WTC11 (cell line): ENCODE measurements around the gene ANGPTL1. TPM values are rescaled to one million over a fixed set of nuclear protein-coding genes. Genes with fewer than 3 reads are reported as not detected.

Experiments
- ATAC-seq: fragments of 200-7000 bp; cut with Tn5 transposase; 2 replicates; pipeline ENCODE4 v1.10.0; 2021; ENCODE audit warnings: mild to moderate bottlenecking, moderate library complexity
- CTCF ChIA-PET: fragments of 300-600 bp; sonication (Branson Sonifier 250); formaldehyde crosslinking; loops from one replicate; lab custom pipeline; 2021; ENCODE audit warnings: antibody characterized with exemption; lab: Charles Lee
- POLR2A ChIA-PET: fragments of 350-600 bp; sonication (Branson Sonifier 250); formaldehyde crosslinking; loops from one replicate; lab custom pipeline; 2021; ENCODE audit warnings: antibody characterized with exemption; lab: Charles Lee
- DNase-seq: peaks from one replicate; pipeline ENCODE4 v3.0.0; 2021; ENCODE audit warnings: low spot score
- H3K27ac Mint-ChIP-seq: 2 replicates; pipeline ENCODE4 v1.8.0; 2021; ENCODE audit warnings: mixed read lengths
- H3K27me3 Mint-ChIP-seq: 2 replicates; pipeline ENCODE4 v1.8.0; 2021; ENCODE audit warnings: low read depth, mild to moderate bottlenecking, moderate library complexity, mixed read lengths
- H3K36me3 Mint-ChIP-seq: 2 replicates; pipeline ENCODE4 v1.8.0; 2021; ENCODE audit warnings: mixed read lengths
- H3K4me1 Mint-ChIP-seq: 2 replicates; pipeline ENCODE4 v1.8.0; 2022; ENCODE audit warnings: mixed read lengths
- H3K4me3 Mint-ChIP-seq: 2 replicates; pipeline ENCODE4 v1.8.0; 2021; ENCODE audit warnings: mild to moderate bottlenecking, moderate library complexity, mixed read lengths
- H3K9me3 Mint-ChIP-seq: 2 replicates; pipeline ENCODE4 v1.8.0; 2021; ENCODE audit warnings: mixed read lengths
- AFF4 ChIP-seq: sonication (generic); formaldehyde crosslinking; IDR thresholded peaks from 2 replicates; pipeline ENCODE4 v1.8.1; 2023; ENCODE audit warnings: mild to moderate bottlenecking, missing genetic modification reagents, borderline replicate concordance
- CREM ChIP-seq: sonication (generic); formaldehyde crosslinking; IDR thresholded peaks from 2 replicates; pipeline ENCODE4 v1.8.1; 2022; ENCODE audit warnings: mild to moderate bottlenecking, missing genetic modification reagents, moderate library complexity
- E2F4 ChIP-seq: sonication (generic); formaldehyde crosslinking; IDR thresholded peaks from 2 replicates; pipeline ENCODE4 v1.8.1; 2022; ENCODE audit warnings: low read depth, mild to moderate bottlenecking, moderate library complexity, missing genetic modification reagents, borderline replicate concordance
- E2F5 ChIP-seq: sonication (generic); formaldehyde crosslinking; IDR thresholded peaks from 2 replicates; pipeline ENCODE4 v1.8.1; 2022; ENCODE audit warnings: mild to moderate bottlenecking, moderate library complexity, missing genetic modification reagents
- HMGXB4 ChIP-seq: sonication (generic); formaldehyde crosslinking; IDR thresholded peaks from 2 replicates; pipeline ENCODE4 v1.8.1; 2023; ENCODE audit warnings: mild to moderate bottlenecking, moderate library complexity, missing genetic modification reagents
- JUN ChIP-seq: sonication (generic); formaldehyde crosslinking; IDR thresholded peaks from 2 replicates; pipeline ENCODE4 v1.8.0; 2023; ENCODE audit warnings: mild to moderate bottlenecking, missing genetic modification reagents
- KAT7 ChIP-seq: sonication (generic); formaldehyde crosslinking; IDR thresholded peaks from 2 replicates; pipeline ENCODE4 v1.8.1; 2023; ENCODE audit warnings: missing genetic modification reagents, mild to moderate bottlenecking, borderline replicate concordance
- MYBL2 ChIP-seq: sonication (generic); formaldehyde crosslinking; IDR thresholded peaks from 2 replicates; pipeline ENCODE4 v1.8.1; 2023; ENCODE audit warnings: mild to moderate bottlenecking, moderate library complexity, missing genetic modification reagents
- RORB ChIP-seq: fragments of 250-450 bp; sonication (Bioruptor Pico); IDR thresholded peaks from 2 replicates; pipeline ENCODE4 v1.9.0; 2021; ENCODE audit warnings: mild to moderate bottlenecking
- TCF7 ChIP-seq: sonication (generic); formaldehyde crosslinking; IDR thresholded peaks from 2 replicates; pipeline ENCODE4 v1.8.0; 2022; ENCODE audit warnings: mild to moderate bottlenecking, low read depth, missing genetic modification reagents, moderate library complexity
- ZNF396 ChIP-seq: fragments of 250-450 bp; sonication (Bioruptor Pico); IDR thresholded peaks from 2 replicates; pipeline ENCODE4 v1.8.0; 2021; ENCODE audit warnings: mild to moderate bottlenecking, moderate library complexity, borderline replicate concordance
- ZNF416 ChIP-seq: fragments of 250-450 bp; sonication (Bioruptor Pico); IDR thresholded peaks from 2 replicates; pipeline ENCODE4 v1.9.0; 2021; ENCODE audit warnings: mild to moderate bottlenecking, inconsistent platforms
- ZNF425 ChIP-seq: fragments of 250-450 bp; sonication (Bioruptor Pico); conservative IDR thresholded peaks from 2 replicates; pipeline ENCODE4 v1.9.0; 2021; ENCODE audit warnings: mild to moderate bottlenecking
- total RNA-seq: library from RNA; stranded (reverse); gene quantifications from 3 replicates; pipeline ENCODE4 v1.2.3, GENCODE V29; 2021
- TF ChIP-seq, protein P1 (sequence below): sonication (generic); formaldehyde crosslinking; IDR thresholded peaks from 2 replicates; pipeline ENCODE4 v1.8.1; 2022; ENCODE audit warnings: mild to moderate bottlenecking, missing genetic modification reagents, moderate library complexity, borderline replicate concordance
- TF ChIP-seq, protein P2 (sequence below): sonication (generic); formaldehyde crosslinking; IDR thresholded peaks from 2 replicates; pipeline ENCODE4 v1.8.1; 2023; ENCODE audit warnings: mild to moderate bottlenecking, missing genetic modification reagents
- TF ChIP-seq, protein P3 (sequence below): sonication (generic); formaldehyde crosslinking; IDR thresholded peaks from 2 replicates; pipeline ENCODE4 v1.8.0; 2022; ENCODE audit warnings: mild to moderate bottlenecking, missing genetic modification reagents

ANGPTL1 gene
- total RNA-seq, 1 experiment from 2014 or later: not detected

GRCh38 chr1:178877896-178878295 is 7.0 kb upstream of the ANGPTL1 start (continued):
- TF ChIP-seq E2F5 (CRISPR knock-in tag) (no peak), ZNF416 (CRISPR knock-in tag) (no peak)
- TF ChIP-seq, all 79 proteins: peak for 0

GRCh38 chr1:178875936-178876335 is 5.1 kb upstream of the ANGPTL1 start:
- ATAC-seq (no peak), DNase-seq (no peak)
- POLR2A ChIA-PET: no interaction called here
- CTCF ChIA-PET: interaction anchor here (1.0 kb wide), 1 partner anchor 126 kb away, joined by 3 read pairs; no protein-coding TSS in a partner anchor
- H3K27me3 Mint-ChIP-seq: no peaks in the 10 kb centered on the region
- H3K4me3 Mint-ChIP-seq: no peak overlapping the region
- no peak for TF ChIP-seq RORB (CRISPR knock-in tag)
- TF ChIP-seq MYBL2 (CRISPR knock-in tag): no peak
- TF ChIP-seq AFF4 (CRISPR knock-in tag): no peak
- TF ChIP-seq JUN (CRISPR knock-in tag): no peak
- no peak for TF ChIP-seq TCF7 (CRISPR knock-in tag)
- TF ChIP-seq ZNF425 (CRISPR knock-in tag): no peak
- no peak for TF ChIP-seq E2F4
- TF ChIP-seq HMGXB4: no peak
- TF ChIP-seq, protein P1, sequence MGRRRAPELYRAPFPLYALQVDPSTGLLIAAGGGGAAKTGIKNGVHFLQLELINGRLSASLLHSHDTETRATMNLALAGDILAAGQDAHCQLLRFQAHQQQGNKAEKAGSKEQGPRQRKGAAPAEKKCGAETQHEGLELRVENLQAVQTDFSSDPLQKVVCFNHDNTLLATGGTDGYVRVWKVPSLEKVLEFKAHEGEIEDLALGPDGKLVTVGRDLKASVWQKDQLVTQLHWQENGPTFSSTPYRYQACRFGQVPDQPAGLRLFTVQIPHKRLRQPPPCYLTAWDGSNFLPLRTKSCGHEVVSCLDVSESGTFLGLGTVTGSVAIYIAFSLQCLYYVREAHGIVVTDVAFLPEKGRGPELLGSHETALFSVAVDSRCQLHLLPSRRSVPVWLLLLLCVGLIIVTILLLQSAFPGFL: no peak
- TF ChIP-seq CREM: no peak
- no peaks in the 10 kb centered on the region for H3K9me3 Mint-ChIP-seq
- peaks cover 4% of the 10 kb centered on the region for H3K4me1 Mint-ChIP-seq
- no peaks in the 10 kb centered on the region for H3K36me3 Mint-ChIP-seq
- H3K27ac Mint-ChIP-seq: 0 out of 2 replicates have a peak overlapping the region, but pooled peaks have one; percentile 31

DNA sequence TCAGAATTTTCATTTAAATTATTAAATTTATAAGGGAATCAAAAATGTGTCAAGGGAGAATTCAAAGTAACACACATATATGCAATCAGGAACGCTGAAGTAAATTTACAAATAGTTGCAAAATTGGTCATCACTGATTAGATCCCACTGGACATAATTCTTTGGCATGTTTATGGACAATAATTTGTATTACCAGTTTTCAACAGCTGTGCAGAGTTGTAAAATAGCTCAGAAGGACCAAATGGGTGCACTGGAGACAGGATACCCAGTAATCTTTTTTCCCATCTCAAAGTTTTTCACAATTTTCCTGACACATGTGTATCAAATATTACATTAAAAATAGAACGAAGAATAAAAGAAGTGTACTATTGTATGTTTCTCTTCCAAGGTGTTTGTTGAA is 4.1 kb upstream of the ANGPTL1 start:
- CTCF ChIA-PET: no interaction called here
- TF ChIP-seq, protein P2, sequence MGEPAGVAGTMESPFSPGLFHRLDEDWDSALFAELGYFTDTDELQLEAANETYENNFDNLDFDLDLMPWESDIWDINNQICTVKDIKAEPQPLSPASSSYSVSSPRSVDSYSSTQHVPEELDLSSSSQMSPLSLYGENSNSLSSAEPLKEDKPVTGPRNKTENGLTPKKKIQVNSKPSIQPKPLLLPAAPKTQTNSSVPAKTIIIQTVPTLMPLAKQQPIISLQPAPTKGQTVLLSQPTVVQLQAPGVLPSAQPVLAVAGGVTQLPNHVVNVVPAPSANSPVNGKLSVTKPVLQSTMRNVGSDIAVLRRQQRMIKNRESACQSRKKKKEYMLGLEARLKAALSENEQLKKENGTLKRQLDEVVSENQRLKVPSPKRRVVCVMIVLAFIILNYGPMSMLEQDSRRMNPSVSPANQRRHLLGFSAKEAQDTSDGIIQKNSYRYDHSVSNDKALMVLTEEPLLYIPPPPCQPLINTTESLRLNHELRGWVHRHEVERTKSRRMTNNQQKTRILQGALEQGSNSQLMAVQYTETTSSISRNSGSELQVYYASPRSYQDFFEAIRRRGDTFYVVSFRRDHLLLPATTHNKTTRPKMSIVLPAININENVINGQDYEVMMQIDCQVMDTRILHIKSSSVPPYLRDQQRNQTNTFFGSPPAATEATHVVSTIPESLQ (CRISPR knock-in tag): no peak
- TF ChIP-seq ZNF396 (CRISPR knock-in tag) (no peak), KAT7 (CRISPR knock-in tag) (no peak), CREM (no peak)
- TF ChIP-seq, protein P3, sequence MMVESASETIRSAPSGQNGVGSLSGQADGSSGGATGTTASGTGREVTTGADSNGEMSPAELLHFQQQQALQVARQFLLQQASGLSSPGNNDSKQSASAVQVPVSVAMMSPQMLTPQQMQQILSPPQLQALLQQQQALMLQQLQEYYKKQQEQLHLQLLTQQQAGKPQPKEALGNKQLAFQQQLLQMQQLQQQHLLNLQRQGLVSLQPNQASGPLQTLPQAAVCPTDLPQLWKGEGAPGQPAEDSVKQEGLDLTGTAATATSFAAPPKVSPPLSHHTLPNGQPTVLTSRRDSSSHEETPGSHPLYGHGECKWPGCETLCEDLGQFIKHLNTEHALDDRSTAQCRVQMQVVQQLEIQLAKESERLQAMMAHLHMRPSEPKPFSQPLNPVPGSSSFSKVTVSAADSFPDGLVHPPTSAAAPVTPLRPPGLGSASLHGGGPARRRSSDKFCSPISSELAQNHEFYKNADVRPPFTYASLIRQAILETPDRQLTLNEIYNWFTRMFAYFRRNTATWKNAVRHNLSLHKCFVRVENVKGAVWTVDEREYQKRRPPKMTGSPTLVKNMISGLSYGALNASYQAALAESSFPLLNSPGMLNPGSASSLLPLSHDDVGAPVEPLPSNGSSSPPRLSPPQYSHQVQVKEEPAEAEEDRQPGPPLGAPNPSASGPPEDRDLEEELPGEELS (CRISPR knock-in tag): no peak

More for the DNA sequence above, 4.1 kb upstream of the ANGPTL1 start:
- peaks cover 12% of the 10 kb centered on the region for H3K4me1 Mint-ChIP-seq
- H3K36me3 Mint-ChIP-seq: no peaks in the 10 kb centered on the region
- ATAC-seq (no peak), DNase-seq (no peak)
- no peaks in the 10 kb centered on the region for H3K9me3 Mint-ChIP-seq
- POLR2A ChIA-PET: no interaction called here
- H3K27me3 Mint-ChIP-seq: no peaks in the 10 kb centered on the region
- H3K4me3 Mint-ChIP-seq: no peak overlapping the region
- no peak overlapping the region for H3K27ac Mint-ChIP-seq
